Right kidney (tissue), 1 donor: ENCODE data around the gene CAMSAP3.

Source experiments
- DNase-seq: peaks from one replicate; pipeline ENCODE4 v3.0.0-alpha.2; 2016

The CAMSAP3 gene

DNA sequence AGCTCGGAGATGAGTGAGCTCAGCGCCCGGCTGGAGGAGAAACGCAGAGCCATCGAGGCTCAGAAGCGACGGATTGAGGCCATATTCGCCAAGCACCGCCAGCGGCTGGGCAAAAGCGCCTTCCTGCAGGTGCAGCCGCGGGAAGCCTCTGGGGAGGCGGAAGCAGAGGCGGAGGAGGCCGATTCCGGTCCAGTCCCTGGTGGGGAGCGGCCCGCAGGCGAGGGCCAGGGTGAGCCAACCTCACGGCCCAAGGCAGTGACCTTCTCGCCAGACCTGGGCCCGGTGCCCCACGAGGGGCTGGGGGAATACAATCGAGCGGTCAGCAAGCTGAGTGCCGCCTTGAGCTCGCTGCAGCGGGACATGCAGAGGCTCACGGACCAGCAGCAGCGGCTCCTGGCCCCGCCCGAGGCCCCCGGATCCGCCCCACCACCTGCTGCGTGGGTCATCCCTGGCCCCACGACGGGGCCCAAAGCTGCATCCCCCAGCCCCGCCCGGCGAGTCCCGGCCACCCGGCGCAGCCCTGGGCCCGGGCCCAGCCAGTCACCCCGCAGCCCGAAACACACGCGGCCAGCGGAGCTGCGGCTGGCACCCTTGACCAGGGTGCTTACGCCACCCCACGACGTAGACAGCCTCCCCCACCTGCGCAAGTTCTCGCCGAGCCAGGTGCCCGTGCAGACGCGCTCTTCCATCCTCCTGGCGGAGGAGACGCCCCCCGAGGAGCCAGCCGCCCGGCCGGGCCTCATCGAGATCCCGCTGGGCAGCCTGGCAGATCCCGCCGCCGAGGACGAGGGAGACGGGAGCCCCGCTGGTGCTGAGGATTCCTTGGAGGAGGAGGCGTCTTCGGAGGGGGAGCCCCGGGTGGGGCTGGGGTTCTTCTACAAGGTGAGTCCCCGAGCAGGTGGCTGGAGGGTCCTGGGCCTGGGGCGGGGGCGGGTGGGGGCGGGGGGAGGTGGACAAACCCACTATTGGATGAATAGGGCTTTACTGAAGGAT, 16.9 kb downstream of the CAMSAP3 start:
- DNase-seq = no peak

DNA sequence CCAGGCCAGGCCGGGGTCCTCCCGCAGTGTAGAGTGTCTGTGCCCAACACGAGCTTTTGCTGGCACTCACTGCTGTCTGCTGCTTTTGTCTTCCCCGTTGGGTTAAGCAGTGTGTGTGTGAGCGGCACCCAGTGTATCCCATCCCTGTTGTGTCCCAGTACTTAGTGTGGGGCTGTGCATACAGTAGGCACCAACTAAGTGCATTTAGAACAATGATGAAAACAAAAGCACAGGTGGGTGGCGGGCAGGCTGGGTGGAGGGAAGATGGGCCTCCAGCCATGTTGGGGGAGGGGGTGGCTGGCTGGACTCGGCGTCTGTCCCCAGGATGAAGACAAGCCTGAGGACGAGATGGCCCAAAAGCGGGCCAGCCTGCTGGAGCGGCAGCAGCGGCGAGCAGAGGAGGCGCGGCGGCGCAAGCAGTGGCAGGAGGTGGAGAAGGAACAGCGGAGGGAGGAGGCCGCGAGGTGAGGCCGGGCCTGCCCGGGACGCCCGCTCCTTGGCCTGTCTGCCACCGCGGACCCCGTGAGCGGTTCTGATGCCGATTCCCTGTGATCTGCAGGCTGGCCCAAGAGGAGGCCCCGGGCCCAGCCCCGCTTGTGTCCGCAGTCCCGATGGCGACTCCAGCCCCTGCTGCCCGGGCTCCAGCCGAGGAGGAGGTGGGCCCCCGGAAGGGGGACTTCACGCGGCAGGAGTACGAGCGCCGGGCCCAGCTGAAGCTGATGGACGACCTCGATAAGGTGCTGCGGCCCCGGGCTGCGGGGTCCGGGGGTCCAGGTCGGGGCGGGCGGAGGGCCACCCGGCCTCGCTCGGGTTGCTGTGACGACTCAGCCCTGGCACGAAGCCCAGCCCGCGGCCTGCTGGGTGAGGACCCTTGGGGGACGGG, 19.4 kb downstream of the CAMSAP3 start:
- no peak for DNase-seq

- DNase-seq = no peak
Measured at GRCh38 chr19:7617172-7617571, 21.5 kb downstream of the CAMSAP3 start.

DNA sequence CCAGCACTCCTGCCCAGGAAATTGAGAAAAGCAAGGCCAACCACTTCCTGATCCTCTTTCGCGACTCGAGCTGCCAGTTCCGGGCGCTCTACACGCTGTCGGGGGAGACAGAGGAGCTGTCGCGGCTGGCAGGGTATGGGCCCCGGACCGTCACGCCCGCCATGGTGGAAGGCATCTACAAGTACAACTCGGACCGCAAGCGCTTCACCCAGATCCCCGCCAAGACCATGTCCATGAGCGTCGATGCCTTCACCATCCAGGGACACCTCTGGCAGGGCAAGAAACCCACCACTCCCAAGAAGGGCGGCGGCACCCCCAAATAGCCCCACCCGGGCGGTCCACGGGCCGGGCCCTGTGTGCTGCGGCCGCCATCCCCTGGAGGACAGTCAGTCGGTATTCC, 22.1 kb downstream of the CAMSAP3 start:
- DNase-seq = no peak

DNA sequence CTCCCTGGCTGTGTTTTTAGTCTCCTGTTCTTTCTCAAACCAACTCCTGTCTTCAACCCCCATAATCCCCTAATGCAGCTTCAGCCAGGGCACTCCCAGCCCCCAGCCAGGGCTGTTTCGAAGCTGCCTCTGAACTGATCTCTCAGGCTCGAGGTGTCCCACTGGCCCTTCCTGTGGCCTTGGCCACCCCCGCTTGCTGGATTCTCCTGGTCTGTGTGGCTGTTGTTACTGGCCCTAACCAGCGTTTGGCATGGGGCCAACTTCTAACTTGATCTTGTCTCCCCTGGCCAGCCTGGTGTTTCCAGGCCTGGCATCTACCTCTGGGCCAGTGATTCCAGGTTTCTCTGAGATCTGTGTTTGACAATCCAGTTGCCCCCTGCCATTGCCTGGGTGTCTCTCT, 22.7 kb downstream of the CAMSAP3 start:
- peak; percentile 28 for DNase-seq

DNA sequence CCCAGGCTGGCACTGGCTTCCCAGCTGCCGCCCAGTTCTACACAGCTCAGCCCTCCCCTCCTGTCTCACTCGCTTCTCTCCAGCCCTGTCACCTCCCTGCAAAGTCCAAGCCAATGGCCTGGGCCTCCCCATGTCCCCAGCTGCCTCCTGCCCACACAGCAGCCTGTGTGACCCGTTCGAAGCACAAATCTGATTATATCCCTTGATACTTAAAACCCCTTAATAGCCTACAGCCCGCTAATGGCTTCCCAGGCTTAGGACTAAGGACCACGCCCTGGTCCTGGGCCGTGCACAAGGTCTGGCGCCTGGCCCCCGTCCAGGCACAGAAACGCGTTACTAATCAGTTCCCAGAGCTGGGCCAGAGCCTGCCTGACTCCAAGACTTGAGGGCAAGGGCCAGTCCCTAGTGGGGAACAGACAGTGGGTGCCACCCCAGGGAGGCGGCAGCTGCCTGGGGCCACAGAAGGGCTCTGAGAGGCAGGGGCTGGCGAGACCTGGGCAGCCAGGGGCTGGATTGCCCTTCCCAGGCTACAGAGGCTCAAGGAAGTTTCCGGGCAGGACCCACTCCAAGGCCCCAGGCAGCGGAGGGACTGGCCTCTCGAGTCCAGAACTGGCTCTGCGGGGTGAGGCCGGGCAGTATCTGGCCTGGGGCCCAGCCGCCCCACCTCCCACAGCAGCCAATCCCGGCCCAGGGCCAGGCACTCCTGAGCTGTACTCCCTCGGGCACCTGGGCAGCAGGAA, 23.3 kb downstream of the CAMSAP3 start:
- DNase-seq = no peak

DNA sequence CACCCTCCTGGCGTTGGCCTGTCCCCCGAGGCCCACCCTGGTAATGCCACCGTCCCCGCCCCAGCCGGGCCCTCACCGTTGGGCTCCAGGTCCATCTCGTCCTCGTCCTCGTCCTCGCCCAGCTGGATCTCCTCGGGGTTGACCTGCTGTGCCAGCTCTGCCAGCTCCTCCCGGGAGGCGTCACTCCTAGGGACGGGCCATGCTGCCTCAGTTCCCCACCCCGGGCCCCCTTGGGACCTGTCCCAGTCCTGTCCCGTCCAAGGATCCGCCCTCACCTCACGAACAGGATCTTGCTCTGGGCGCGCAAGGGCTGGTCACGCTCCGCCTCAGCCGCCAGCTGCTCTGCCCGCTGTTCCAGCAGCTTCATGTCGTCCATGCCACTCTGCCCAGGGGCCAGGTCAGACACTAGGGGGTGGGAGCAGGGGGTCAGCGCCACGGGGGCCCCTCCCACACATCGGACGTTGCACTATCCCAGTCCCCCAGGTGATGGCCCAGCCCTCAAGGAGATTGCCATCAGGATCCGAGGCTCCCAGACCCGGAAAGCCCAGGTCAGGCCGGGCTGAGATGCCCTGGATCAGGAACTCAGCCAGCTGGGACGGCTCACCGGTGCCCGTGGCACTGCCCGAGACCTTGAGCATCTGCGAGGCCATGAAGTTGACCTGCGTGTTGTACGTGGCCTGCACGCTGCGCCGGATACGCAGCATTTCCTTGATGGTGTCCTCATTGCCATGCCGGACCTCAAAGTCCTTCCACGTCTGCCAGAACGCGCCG, 24.2 kb downstream of the CAMSAP3 start:
- no peak for DNase-seq

DNA sequence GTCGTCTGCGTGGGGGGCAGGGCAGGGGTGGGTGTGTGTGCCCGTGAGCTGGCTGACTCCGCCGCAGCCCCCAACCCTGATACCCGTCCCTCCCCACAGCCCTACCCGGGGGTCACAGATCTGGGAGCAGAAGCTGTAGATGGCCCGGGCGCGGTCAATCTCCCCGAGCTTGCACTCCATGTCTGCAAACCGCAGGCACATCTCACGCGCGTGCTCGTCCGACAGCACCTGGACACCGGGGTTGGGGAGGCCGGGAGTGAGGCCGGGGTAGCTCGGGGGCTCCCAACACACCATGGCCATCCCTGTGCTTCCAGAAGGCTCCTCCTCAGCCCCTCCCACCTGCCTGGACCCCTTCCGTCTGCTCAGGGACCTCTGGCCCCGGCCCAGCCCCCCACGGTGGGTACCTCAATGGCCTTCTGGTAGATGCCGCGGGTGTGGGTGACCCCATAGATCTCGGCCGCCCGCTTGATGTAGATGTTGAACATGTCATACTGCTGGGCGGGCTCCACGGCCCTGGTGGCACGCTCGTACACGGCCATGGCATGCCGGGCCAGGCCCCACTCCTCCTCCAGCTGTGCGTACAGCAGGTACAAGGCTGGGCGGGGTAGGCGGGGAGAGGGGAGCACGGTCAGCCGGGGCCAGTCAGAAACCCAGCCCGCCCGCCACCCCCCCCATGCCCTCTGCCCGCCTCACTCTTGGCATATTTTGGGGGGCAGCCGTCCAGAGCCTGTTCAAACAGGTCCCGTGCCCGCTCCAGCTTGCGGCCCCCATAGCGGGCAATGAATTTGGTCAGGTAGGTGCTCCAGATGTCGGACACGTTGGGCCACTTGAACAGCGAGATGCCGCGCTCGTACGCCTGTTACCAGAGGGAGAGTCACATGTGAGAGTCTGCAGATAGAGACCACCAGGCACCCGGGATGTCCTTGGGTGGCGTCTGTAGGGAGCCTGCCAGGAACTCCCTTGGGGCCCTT, 25.1 kb downstream of the CAMSAP3 start:
- no peak for DNase-seq

GRCh38 chr19:7622933-7623685, 27.4 kb downstream of the CAMSAP3 start:
- DNase-seq = no peak

DNA sequence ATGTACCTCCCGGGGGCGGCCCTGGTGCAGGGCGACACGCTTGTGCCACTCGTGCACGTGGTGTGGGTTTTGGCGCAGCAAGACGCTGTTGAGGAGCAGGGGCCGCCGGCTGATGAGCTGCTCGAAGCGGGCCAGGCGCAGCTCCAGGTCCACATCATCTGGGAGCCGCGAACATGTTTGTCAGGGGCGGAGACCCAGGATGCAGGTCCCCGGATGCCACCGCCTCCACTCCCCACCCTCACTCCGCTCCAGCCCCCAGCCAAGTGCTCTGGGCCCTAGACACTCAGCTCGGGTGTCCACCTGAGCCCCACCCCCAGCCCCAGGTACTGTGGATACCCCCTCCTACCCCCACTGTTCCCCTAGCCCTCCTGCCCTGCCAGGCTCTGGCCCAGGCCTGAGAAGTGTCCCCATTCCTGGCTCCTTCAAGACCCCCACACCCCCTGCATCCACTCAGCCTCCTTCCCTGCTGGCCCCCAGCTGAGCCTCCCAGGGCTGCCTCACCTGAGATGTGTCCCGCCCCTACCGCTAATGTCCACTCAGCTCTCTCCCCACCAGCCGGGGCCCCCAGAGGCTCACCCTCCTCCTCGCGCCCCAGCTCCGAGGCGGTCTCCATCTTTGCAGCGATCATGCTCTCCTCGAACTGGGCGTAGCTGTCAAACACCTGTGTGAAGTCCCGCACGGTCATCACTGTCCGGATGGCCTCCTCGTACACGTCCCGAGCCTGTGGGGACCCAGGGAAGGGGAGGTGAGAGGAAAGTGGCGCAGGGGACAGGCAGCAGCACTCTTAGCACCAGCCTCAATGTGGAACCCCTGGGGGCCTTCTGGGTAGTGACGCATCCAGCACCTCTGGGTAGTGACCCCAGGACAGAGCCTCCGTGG, 28.3 kb downstream of the CAMSAP3 start:
- DNase-seq = no peak

- no peak for DNase-seq
Measured at GRCh38 chr19:7624810-7625209, 29.1 kb downstream of the CAMSAP3 start.

DNA sequence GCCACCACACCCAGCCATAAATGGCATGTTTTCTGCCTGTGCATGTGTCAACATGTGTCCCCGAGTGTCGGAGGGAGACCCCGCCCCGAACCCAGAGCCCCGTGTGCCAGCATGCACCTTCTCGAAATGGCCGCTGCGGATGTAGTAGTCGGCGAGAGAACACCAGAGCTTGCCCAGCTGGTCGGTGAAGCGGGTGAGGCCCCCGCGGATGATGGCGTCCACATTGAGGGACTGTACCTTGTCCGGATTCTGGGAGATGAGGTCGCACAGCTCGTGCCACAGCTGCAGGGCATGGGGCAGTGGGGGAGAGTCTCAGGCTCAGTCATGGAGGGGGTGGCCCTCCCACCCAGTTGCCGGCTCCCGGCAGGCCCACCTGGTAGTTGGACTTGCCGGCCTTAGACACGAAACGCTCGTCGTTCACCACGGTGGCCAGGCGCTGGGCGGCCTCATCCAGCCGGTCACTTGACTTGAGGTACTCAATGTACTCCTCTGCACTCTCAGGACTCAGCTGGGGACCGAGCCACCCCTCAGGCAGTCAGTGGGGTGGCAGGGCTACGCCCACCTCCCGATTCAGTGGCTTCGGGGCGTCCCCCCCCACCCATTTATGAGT, 30.2 kb downstream of the CAMSAP3 start:
- DNase-seq = no peak

GRCh38 chr19:7627166-7627565, 31.5 kb downstream of the CAMSAP3 start:
- no peak for DNase-seq

DNA sequence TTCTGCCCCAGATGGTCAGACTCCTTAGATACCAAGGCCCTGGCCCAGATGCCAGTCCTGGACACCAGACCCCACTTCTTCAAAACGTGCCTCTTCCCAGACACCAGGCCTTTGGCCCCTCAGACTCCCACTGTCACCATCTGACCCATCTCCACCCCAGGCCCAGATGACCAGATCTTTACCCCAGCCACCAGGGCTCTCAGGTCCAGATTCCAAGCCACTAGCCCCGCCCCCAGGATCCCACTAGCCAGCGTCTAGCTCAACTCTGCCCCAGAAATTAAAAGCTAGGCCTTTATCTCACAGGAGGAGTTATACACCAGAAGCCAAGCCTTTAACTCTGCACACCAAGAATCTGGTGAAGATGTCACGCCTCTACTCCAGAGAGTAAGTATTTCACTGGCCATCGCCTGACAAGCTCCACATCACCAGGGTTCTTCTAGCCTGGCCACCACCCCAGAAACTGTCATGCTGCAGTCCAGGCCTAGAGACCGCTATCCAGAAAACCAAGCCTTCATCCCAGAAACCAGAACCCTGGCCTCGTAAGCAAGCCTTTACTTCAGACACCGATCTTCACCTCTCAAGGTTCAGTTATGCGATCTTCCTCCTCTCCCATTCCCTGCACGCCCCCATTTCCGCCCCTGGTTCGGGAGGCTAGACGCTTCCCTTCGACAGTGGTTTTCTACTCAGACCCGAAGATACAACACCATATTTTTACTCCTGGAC, 33.1 kb downstream of the CAMSAP3 start:
- no peak for DNase-seq

GRCh38 chr19:7629347-7630054, 33.8 kb downstream of the CAMSAP3 start, which contains the start of the genes PET100 and XAB2:
TSS of gene PET100 (plus strand) at chr19:7629793. CDS start at chr19:7629834, 41 bp downstream.
TSS of gene XAB2 (minus strand) at chr19:7629545. CDS start at chr19:7629527, 18 bp downstream.
- DNase-seq = peak; percentile 95

DNA sequence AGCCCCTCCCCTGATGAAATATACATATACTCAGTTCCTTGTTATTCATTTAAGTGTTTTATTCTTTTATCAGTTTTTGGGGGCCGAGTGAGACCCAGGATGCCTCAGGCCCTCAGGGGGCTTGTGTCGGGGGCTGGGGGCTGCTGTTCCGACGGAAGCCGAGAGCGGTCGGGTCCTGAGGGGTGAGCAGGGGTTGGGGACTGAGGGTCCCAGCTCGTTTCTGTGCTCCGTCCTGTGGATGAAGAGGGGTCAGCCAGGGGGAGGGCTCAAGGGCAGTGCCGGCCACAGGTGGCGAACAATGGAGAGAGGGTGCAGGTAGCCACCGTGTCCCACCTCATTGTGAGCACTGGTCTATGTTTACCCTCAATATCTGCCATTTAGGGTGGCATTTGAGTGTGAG, 35.9 kb downstream of the CAMSAP3 start:
- DNase-seq = no peak
